Globus pallidus (tissue), 1 donor: ENCODE measurements around the gene SV2B.
"Not testable (repeated sequence)": the region's sequence is repeated elsewhere in the genome, so short reads cannot be mapped to it uniquely, and the experiment has no call there.

Experiments used
- DNase-seq: peaks from one replicate; pipeline ENCODE4 v3.0.0-alpha.2; 2015; ENCODE audit warnings: low spot score

Gene SV2B

DNA sequence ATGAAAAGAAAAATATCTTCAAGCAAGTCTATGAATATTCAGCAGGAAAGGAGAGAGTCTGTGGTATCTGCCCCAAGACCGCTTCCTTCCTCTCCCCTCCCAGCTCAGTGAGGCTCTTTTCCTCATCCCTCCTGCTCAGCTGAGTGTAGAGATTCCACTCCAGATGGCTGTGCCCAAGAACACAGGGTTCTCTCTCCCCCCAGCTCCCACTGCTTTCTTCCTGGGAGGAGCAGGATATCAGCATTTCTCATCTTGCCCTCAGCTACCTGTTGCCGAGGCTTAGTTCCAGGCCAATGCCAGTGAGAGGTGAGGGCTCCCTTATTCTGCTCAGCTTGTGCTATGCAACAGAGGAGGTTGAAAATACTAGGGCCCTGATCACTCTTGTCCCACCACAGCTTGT lies 211.9 kb downstream of the SV2B start:
- no peak for DNase-seq

DNA sequence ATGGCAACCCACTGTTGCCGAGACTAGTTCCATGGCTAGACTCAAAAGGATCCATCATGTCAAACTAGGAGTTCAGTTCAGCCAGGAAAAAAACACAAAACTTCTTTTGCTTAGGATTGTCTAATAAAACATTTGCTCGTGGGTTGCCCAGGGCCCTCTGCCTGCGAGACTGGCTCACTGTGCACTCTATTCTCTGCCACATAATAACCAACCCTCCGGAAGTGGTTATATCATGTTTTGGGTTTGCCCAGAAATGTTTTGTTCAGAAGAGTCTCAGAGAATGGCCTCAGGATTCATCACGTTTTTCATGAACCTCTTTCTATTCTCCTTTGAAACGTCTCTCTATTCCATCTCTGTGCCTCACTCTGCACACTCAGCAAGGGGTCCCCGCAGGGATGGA lies 216.1 kb downstream of the SV2B start:
- no peak for DNase-seq

DNA sequence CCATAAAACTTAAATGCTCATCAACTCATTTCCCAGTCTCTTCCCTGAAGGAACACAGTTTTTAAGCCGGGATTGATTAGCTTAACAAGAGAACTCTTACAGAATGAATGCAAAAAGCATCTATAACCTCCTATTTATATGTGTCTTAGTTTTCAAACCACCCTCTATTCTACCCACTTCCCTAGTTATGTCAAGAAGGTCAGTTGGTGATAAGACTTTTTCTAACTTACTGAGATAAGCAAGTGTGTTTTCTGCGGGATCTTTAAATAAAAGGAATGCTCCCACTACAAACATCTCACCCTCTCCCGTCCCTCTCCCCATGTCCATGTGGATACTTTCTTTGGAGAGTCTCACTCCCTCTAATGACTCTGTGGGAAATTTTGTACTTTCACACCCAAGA lies 218.5 kb downstream of the SV2B start:
- DNase-seq = no peak

DNA sequence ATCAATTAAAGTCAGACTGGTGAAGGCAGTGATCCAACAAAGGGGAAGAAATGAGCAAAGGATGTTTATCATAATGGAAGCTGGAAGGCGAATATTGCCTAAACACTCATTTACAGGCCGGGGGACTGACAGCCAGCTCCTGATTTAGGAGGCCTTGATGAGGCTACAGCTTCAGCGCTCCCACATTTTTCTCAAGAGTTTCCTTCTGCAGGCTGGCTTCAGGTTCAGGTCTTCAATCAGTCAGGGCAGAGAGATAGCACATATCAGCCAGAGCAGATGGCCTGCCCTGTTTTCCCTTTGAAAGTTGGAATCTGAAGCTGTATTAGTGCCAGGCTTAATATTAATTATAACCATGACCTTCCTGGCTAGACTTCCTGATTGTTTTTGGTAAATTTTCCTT lies 218.9 kb downstream of the SV2B start:
- no peak for DNase-seq

DNA sequence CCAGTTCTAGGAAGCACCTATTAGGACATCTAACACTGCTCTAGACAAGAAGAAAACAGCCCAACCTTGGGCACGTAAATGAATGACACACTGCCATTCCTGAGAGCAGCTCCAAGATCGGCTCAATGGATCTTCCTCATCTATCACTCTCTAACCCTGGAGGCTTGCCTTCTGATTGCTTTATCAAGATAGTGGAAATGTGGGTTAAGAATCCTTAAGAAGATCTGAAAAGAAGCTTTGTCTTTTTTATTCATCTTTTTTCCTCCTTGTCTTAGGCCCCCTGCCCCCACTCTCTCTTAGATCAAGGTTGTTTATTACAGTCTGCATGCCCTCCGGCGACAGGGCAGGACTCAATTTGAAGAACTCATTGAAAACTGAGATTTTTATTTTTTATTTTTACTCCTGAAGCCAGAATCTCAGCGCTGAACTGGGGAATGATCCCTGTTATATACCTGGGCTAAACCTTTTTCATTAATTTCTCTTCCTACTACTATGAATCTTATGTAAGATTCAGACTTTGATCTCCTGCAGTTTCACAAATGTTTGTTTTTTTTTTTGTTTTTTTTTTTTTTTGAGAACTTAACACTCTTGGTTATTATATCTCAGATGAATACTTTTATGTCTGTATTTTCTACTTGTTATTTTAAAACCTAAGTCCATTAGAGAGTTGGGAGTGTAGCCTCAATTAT lies 219.5 kb downstream of the SV2B start:
- DNase-seq = no peak

DNA sequence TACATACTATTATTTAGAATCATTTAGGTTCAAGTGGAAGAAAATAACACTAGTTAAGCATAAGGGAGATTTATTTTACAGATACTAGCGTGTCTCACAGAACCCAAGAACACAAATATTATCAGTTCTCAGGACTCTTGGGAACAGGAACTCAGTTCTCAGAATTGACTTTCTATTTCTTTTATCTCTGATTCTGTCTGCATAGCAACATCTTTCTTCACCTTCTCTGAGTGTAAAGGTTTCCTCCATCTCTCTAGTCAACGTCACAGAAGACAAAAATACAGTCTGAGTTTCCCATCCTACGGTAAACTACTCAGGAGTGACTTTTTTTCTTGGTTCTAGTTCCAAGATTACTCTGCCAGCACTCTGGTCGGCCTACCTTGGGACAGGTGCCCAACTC lies 220.0 kb downstream of the SV2B start:
- no peak for DNase-seq

DNA sequence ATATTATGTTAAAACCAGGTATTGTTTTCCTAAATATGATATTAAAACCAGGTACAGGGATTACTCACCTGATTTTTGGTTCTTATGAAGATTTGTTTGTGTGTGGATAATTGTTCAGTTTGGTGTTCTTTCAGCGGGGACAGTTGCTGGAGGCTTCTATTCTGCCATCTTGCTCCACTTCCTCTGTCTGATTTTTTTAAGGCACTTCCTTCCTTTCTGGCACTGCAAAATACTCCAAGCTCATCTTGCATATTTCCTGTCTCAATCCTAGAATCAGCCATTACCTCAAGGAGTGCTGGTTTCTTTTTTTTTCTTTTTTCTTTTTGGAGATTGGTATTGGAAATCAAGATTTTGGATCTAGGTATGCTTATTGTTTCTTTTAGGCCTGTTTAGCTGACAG lies 229.9 kb downstream of the SV2B start:
- no peak for DNase-seq

DNA sequence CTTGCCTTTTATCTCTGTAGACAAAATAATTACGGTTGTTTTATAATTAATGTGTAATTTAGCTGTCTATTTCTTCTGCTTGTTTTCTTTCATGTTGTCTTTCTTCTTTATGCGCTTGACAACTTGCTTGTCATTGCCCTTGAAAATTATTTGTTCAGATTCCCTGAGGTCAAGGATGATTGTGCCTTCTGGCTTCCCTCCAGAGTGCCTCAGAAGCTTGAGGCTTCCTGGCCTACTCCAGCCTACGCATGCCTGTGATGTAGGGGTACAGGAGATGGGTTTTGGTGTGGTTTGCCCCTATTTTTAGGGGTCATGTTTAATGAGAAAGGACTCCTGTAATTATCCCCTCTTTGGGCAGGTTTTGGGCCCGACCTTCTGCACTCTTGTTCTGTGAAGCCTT lies 231.5 kb downstream of the SV2B start:
- DNase-seq = no peak

DNA sequence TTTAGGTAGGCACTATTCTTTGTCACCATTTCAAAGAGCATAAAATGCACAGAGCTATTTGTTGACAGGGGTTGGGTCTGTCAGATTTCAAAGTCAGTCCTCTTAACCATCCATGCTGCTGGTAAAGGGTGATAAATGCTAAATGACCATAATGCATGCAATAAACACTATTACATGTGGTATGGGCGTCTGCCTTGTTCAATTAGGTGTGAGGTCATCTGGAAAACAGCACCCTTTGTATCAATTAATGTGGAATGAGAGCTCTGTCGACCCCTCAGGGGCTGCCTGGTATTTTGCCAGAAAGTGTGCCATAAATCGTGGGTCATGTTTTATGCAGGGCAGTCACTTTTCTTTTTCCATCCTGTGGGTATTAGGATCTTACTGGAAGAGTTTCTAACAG lies 235.6 kb downstream of the SV2B start:
- DNase-seq = no peak

DNA sequence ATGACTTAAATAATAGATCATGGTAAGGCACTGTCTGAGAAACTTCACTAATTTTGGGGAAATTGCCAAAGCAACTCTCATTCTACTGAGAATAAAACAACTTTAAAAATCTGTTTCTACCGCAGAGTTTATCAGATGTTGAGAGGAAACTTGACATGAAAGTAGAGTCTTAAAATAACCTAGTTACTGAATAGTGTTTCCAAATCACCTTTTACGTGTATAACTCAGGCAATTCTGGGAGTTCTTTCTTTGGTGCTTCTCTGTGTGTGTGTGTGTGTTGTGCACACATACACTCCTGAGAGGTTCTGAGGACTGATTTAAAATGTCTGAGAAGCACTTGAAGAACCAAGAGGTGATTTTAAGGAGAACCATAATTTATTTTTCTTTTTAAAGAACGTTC lies 236.6 kb downstream of the SV2B start:
- no peak for DNase-seq

DNA sequence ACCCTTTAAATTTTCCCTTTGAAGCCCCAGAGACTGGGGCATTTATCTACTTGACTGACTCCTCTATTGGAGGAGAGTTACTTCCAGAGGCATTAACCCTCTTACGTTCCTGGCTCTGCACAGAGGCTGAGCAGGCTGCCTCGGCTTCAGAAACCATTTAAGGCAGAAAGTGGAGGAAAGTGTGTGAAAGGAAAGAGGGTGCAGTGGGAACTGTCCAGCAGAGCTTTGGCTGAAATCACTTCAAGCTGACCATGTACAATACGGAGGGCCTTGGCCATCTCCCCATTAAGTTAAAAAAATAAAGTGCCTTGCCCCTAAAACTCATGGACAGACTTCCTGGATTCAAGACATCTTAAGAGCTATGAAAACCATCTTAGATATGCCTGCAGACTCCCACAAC lies 238.7 kb downstream of the SV2B start:
- no peak for DNase-seq

DNA sequence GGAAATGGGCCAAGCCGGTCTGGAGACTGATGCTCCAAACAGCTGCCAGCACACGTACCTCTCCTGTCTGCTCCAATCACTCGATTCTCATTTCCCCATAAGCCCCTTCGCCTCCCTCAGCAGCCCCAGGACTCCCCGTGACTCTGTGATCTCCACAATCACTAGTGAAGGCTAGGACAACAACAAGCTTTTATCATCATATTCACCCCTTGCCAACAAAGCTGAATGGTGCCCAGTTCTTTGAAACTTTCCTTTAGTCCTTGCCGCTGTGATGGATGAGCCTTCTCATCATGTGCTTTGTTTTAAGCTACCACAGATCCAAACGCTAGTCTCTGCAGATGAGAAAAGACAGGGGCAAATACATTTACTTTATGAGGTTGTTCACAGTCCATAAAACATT lies 242.0 kb downstream of the SV2B start:
- peak; percentile 40 for DNase-seq

DNA sequence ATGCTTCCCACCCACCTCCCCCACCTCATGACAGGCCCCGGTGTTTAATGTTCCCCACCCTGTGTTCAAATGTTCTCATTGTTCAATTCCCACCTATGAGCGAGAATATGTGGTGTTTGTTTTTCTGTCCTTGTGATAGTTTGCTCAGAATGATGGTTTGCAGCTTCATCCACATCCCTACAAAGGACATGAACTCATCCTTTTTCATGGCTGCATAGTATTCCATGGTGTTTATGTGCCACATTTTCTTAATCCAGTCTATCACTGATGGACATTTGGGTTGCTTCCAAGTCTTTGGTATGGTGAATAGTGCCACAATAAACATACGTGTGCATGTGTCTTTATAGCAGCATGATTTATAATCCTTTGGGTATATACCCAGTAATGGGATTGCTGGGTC lies 244.9 kb downstream of the SV2B start:
- not testable (repeated sequence) for DNase-seq

DNA sequence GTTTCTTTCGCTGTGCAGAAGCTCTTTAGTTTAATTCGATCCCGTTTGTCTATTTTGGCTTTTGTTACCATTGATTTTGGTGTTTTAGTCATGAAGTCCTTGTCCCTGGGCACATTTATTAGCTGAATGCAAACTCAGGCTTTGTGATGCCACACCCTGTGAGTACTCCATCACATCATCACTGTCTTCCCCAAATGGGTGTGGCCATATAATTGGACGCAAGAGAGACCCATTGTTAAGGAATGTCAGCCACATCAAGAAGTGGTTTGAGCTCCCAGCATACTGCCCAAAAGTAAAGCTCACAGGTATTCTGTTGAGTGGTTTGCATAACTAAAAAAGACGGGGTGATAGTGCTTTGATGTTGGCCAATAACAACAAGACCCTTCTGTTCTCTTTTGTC lies 245.7 kb downstream of the SV2B start:
- no peak for DNase-seq

DNA sequence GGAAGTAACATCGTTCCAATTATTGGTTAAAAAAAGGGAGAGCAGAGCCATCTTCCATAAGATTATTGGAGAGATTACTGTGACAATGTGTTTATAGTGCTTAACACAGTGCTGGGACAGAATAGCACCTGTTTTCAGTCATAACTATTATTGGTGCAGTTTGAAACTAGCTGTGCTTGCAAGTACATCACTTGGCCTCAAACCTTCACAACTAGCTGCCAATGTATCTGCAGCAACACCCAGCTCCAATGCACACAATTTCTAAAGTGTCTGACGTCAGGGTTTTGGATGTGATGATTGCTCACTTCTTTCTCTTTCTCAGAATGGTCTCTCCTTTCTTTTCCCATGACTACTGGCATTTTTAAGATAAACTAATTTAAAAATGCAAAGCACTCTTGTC lies 246.2 kb downstream of the SV2B start:
- DNase-seq = no peak

DNA sequence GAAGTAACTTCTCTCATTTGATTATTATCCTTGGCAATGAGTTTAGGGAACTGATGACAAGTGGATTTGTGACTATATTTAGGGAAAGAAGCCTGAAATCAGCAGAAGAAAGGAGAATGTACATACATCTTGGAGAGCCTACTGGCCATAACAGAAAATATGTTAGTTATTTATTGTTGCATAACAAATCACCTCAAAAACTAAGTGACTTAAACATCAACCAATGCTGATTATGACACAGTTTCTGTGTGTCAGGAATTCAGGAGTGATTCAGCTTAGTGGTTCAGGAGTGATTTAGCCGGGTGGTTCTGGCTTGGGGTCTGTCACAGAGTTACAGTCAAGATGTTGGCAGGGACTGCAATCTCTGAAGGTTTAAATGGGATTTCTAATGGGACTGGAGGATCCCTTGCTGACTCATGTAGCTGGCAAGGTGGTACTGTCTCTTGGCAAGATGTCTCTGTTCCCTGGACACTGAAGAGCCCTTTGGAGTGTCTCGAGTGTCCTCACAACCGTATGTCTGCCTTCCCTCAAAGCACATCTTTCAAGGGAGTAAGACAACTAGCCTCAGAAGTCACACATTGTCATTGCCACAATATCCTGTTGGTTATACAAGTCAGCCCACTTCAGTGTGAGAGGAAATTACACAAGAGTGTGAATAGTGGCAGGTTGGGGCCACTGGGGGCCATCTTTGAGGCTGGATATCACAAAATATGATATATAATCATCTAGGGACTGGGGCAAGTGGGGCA lies 248.9 kb downstream of the SV2B start:
- no peak for DNase-seq
